Rectal smooth muscle tissue (tissue), 1 donor: ENCODE data around the gene ARFGEF3.

Experiments
- H3K27ac ChIP-seq: one replicate; pipeline ENCODE4 v1.7.0; 2013; ENCODE audit warnings: low read depth, low read length, inconsistent platforms
- H3K27me3 ChIP-seq: one replicate; pipeline ENCODE4 v1.7.0; 2013; ENCODE audit warnings: low read length; ENCODE audit not compliant: control insufficient read depth, insufficient read depth
- H3K36me3 ChIP-seq: one replicate; pipeline ENCODE4 v1.7.0; 2013; ENCODE audit warnings: low read length; ENCODE audit not compliant: control insufficient read depth, insufficient read depth
- H3K4me1 ChIP-seq: one replicate; pipeline ENCODE4 v1.7.0; 2013; ENCODE audit warnings: low read length; ENCODE audit not compliant: control insufficient read depth, insufficient read depth
- H3K4me3 ChIP-seq: one replicate; pipeline ENCODE4 v1.7.0; 2013; ENCODE audit warnings: low read length
- H3K9ac ChIP-seq: one replicate; pipeline ENCODE4 v1.7.0; 2013; ENCODE audit warnings: low read length

Gene ARFGEF3

DNA sequence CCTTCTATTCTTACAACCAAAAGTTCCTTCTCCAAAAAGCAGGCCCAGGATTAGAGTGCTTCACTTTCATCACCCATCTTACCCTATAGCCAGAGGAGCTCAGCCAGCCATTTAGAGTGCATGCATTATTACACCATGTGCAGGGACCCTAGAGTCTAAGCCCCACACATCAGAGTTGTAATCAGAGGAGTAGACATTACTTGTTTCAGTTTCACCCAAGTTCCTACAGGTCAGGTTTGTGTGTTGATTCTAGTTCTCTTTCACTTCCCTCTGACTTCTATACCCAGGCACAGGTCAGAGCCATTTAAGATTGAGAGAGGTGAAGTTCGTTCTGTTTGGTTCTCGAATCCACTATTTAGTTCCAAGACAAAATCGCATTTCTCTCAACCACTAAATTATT, 16.3 kb upstream of the ARFGEF3 start:
- H3K27ac ChIP-seq, result no peak overlapping the region
- no peak overlapping the region for H3K4me3 ChIP-seq
- H3K27me3 ChIP-seq, result no peaks in the 10 kb centered on the region
- H3K9ac ChIP-seq, result no peak overlapping the region
- H3K4me1 ChIP-seq, result no peaks in the 10 kb centered on the region
- H3K36me3 ChIP-seq, result no peaks in the 10 kb centered on the region

GRCh38 chr6:138146544-138146943, 15.2 kb upstream of the ARFGEF3 start:
- H3K27ac ChIP-seq, result no peak overlapping the region
- no peak overlapping the region for H3K4me3 ChIP-seq
- H3K9ac ChIP-seq, result no peak overlapping the region

DNA sequence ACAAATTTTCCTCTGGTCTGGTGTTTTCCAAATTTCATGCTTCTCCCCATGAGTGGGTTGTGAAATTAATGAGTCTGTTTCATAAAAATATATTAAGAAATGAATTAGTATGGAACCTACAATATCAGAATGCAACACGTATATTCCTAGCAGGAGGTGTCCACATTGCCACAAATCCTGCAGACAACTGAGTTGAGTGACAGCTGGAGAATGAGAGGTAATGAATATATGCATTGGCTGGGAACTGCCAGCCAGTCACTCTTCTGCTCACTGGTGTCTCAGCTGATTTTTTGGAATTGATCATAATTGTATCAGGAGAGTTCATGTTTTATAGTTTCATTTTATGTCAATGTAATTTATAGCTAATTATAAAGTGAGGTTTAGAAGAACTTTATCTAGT, 6.3 kb upstream of the ARFGEF3 start:
- Histone ChIP-seq H3K36me3 (no peaks in the 10 kb centered on the region), H3K4me3 (no peak overlapping the region), H3K9ac (no peak overlapping the region), H3K4me1 (no peaks in the 10 kb centered on the region), H3K27me3 (peaks cover 2% of the 10 kb centered on the region), H3K27ac (no peak overlapping the region)

More at GRCh38 chr6:138146544-138146943, 15.2 kb upstream of the ARFGEF3 start:
- H3K4me1 ChIP-seq, result no peaks in the 10 kb centered on the region
- no peaks in the 10 kb centered on the region for H3K27me3 ChIP-seq
- H3K36me3 ChIP-seq, result no peaks in the 10 kb centered on the region

- Histone ChIP-seq H3K36me3 (no peaks in the 10 kb centered on the region), H3K4me1 (peaks cover 2% of the 10 kb centered on the region), H3K27ac (no peak overlapping the region), H3K27me3 (peaks cover 10% of the 10 kb centered on the region), H3K4me3 (no peak overlapping the region), H3K9ac (no peak overlapping the region)
These were observed 3.6 kb upstream of the ARFGEF3 start for GRCh38 chr6:138157986-138158638.

DNA sequence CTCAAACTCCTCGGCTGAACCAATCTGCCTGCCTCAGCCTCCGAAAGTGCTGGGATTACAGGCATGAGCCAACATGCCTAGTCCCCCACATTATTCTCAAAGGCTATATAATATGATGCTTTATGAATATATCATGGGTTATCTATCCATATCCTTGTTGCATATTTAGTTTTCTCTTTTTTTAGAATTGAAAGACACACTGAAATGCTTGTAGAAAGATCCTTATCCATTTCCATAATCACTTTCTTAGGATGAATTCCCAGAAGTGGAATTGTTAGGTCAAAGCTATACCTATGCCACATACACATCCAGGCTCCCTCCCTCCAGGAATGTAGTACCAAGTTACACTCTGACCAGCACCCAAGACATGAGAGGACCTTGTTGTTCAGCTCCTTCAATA, 2.5 kb upstream of the ARFGEF3 start:
- H3K27me3 ChIP-seq, result peaks cover 10% of the 10 kb centered on the region
- H3K4me3 ChIP-seq, result no peak overlapping the region
- no peak overlapping the region for H3K9ac ChIP-seq
- H3K4me1 ChIP-seq, result peaks cover 2% of the 10 kb centered on the region
- no peak overlapping the region for H3K27ac ChIP-seq
- H3K36me3 ChIP-seq, result no peaks in the 10 kb centered on the region

DNA sequence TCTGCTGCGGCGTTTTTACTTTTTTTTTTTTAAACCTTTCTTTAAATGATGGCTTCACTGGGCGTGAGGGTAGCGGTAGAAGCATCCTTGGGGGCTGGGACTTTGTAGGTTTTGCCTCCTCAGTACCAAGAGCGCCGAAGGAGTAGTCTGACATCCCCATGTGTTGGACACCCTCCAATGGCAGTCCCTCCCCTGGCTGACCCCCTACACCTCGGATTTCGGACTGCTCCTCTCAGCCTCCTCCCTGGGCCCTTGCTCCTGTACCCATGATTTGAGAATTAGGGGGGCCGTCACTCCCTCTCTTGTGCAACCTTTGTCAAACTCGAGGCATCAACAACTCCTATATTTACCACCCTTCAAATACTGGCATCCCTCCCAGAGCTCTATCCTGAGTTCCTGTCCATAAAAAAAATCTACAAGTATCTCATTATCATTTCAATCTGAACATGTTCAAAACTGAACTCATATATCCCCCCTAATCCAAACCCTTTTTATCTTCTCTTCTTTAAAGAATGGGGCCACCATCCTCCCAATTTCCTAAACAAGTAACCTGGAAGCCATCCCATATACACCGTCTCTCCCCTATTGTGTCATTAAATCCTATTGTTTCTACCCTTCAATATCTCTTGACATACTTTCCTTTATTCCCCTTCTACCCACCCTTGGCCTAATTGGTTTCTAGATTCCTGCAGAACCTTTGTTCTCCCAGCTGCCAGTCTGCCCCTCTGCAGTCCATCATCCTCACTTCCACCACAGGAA, 1.2 kb upstream of the ARFGEF3 start:
- no peaks in the 10 kb centered on the region for H3K36me3 ChIP-seq
- H3K4me1 ChIP-seq, result peaks cover 2% of the 10 kb centered on the region
- no peak overlapping the region for H3K27ac ChIP-seq
- peak overlapping the region; percentile 74 for H3K4me3 ChIP-seq
- H3K9ac ChIP-seq, result no peak overlapping the region
- H3K27me3 ChIP-seq, result peaks cover 10% of the 10 kb centered on the region

DNA sequence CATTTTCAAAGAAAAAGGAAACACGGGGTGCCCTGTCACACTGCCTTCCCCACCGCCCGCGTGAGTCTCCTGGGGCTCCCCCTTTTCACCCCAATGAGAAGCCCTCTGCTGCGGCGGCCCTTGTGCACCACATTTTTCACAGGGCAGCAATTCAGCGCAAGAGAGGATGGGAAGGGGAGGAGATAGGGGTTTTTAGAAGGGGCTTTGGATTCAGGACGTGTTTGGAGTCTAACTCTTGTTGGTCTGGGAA, 726 bp upstream of the ARFGEF3 start:
- Histone ChIP-seq H3K4me3 (peak overlapping the region; percentile 74), H3K4me1 (peaks cover 2% of the 10 kb centered on the region), H3K27me3 (peaks cover 10% of the 10 kb centered on the region), H3K36me3 (no peaks in the 10 kb centered on the region), H3K9ac (no peak overlapping the region), H3K27ac (no peak overlapping the region)

DNA sequence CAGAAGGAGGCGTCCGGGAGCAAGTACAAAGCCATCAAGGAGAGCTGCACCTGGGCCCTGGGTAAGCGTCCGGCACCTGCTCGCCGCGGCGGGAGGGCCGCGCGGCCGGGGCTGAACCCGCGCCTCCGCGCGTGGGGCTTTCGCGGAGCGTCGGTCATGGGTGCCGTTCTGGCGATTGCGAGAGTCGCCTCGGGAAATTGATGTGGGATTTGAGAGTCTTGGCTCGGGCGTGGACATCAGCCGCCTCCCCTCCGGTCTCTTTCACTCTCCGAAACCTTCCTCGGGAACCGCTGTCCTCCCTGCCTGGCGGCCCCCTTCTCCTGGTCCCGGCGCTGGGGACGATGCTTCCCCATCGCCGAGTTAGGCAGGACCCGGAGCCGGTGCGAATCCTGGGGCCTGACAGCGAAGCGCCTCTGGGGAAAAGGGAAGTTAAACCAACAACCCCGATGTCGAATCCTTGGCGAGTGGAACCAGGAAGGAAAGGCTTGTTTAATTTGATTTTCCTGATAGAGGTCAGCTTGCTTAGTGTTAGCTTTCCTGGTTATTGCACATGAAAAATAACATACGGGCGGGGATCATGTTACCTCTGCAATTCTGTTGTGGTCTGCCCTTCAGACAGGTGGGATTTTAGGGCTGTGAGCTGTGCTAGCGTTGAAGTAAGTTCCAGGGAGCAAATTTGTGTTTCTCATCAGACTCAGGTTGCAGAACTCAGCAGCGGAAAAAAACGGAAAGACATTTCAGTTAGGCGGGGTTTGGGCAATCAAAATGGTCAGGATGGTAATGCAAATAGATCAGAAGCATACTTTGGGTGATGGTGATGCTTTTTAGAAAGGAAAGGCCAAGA, 594 bp downstream of the ARFGEF3 start:
- H3K4me3 ChIP-seq, result peak overlapping the region; percentile 74
- H3K27ac ChIP-seq, result no peak overlapping the region
- H3K9ac ChIP-seq, result peak overlapping the region; percentile 43
- H3K4me1 ChIP-seq, result peaks cover 2% of the 10 kb centered on the region
- H3K27me3 ChIP-seq, result peaks cover 10% of the 10 kb centered on the region
- no peaks in the 10 kb centered on the region for H3K36me3 ChIP-seq

DNA sequence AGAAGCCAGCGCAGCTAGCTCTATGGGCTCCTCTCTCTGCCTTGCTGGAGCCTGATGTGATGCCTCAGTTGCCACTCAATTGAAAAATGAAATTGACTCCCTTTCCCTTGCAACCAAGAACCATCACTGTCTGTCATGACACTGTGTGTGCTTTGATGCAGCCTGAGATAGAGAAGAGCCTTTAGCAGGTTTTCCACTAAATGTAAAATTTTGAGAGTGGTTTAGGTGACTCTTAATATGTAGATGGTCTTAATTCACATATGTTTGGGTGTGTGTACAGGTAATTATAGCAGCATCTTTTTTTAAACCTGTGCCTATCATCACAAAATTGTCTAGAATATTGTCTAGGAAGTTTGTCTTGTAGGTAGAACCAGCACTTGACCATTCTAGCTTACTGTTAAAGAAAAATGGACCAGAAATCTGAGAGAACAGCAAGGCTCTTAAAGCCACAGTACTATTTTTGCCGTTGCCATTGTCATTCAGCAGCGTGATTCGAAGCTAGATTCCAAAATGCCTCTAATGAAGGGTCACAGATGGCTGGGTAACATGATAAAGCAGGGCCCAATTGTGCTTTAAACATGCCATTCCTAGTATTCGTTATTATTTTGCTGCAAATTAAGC, 1.3 kb downstream of the ARFGEF3 start:
- H3K9ac ChIP-seq, result no peak overlapping the region
- H3K4me1 ChIP-seq, result peaks cover 2% of the 10 kb centered on the region
- no peak overlapping the region for H3K4me3 ChIP-seq
- peaks cover 10% of the 10 kb centered on the region for H3K27me3 ChIP-seq
- no peaks in the 10 kb centered on the region for H3K36me3 ChIP-seq
- H3K27ac ChIP-seq, result no peak overlapping the region

DNA sequence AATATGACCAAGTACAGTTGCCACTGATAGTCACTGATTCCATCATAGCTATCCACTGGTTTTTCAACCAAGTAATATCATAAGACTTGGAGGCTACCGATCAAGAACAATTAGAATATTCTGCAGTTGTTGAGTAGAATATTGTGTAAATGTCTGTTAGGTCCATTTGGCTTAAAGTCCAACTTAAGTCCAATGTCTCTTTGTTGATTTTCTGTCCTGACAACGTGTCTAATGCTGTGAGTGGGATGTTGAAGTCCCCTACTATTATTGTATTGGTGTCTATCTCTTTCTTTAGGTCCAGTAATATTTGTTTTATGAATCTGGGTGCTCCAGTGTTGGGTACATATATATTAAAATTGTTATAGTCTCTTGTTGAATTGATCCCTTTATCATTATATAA, 13.9 kb downstream of the ARFGEF3 start:
- H3K4me3 ChIP-seq, result no peak overlapping the region
- no peaks in the 10 kb centered on the region for H3K4me1 ChIP-seq
- no peak overlapping the region for H3K9ac ChIP-seq
- no peaks in the 10 kb centered on the region for H3K36me3 ChIP-seq
- no peak overlapping the region for H3K27ac ChIP-seq
- no peaks in the 10 kb centered on the region for H3K27me3 ChIP-seq

GRCh38 chr6:138176652-138177232, 15.0 kb downstream of the ARFGEF3 start:
- no peaks in the 10 kb centered on the region for H3K4me1 ChIP-seq
- H3K27me3 ChIP-seq, result no peaks in the 10 kb centered on the region
- H3K4me3 ChIP-seq, result no peak overlapping the region
- H3K9ac ChIP-seq, result no peak overlapping the region
- no peak overlapping the region for H3K27ac ChIP-seq
- H3K36me3 ChIP-seq, result no peaks in the 10 kb centered on the region
